K562 (cell line): ENCODE measurements around the gene CXCL6. TPM values are rescaled to one million over a fixed set of nuclear protein-coding genes. Genes with fewer than 3 reads are reported as not detected.

ENCODE experiments used
- ATAC-seq: fragments of 200-7000 bp; cut with Tn5 transposase; 3 replicates; pipeline ENCODE4 v1.9.1; 2020; ENCODE audit warnings: moderate library complexity
- BruUV-seq: library from RNA; stranded (reverse); fragments of 400-500 nt; replicated peaks from 2 replicates; lab custom pipeline; 2021; lab: Mats Ljungman, UMichigan
- CTCF ChIA-PET: fragments of 300-600 bp; formaldehyde crosslinking; extraction: SDS; loops from one replicate; lab custom pipeline; 2021; ENCODE audit warnings: low intra/inter-chr PET ratio; lab: Yijun Ruan, JAX
- POLR2A ChIA-PET: fragments of 300-600, 350-650 bp; sonication (Branson Sonifier 250); formaldehyde crosslinking; extraction: SDS; loops from one replicate; lab custom pipeline; 2021; ENCODE audit warnings: antibody characterized with exemption, inconsistent platforms; lab: Yijun Ruan, JAX
- DNase-seq, 4 experiments: peaks; one replicate each; pipeline versions ENCODE4 v3.0.0 to v3.0.0-alpha.2; 2011 to 2018; ENCODE audit warnings: low spot score in 3 of 4, mixed read lengths in 3 of 4; ENCODE audit errors: extremely low read depth in 1 of 4
- FAIRE-seq: peaks from 2 replicates; lab custom pipeline; 2011; peaks lifted over from hg19 to GRCh38; lab: Jason Lieb, UNC
- H2AFZ ChIP-seq: 2 replicates; pipeline ENCODE4 v1.6.0; 2011; ENCODE audit warnings: low read depth, low read length, control low read depth, inconsistent platforms
- H3K27ac ChIP-seq: fragments of 200-600 bp; 3 replicates; pipeline ENCODE4 v1.8.0; 2011; ENCODE audit warnings: low read depth, mild to moderate bottlenecking, control low read depth, inconsistent platforms, low read length, moderate library complexity, mixed read lengths; ENCODE audit errors: extremely low read depth
- H3K27me3 ChIP-seq, 2 experiments: fragments of 300-600 bp in 1 of 2; 2 replicates in 1 of 2; 3 replicates in 1 of 2; pipeline versions ENCODE4 v1.6.0 to v1.8.0; 2011; ENCODE audit warnings: inconsistent platforms in 2 of 2, low read length in 2 of 2, mild to moderate bottlenecking in 1 of 2, mixed read lengths in 1 of 2, moderate library complexity in 1 of 2; ENCODE audit not compliant: control insufficient read depth in 2 of 2, insufficient read depth in 2 of 2
- H3K36me3 ChIP-seq: fragments of 300-600 bp; 3 replicates; pipeline ENCODE4 v1.8.0; 2011; ENCODE audit warnings: mild to moderate bottlenecking, low read length, inconsistent platforms; ENCODE audit not compliant: control insufficient read depth, insufficient read depth
- H3K4me1 ChIP-seq, 2 experiments: fragments of 200-600 bp in 1 of 2; replicated peaks in 1 of 2; 2 replicates in 1 of 2; 3 replicates in 1 of 2; pipeline versions ENCODE4 v1.5.1 to v1.8.0; 2011; ENCODE audit warnings: inconsistent platforms in 2 of 2, low read length in 2 of 2, mild to moderate bottlenecking in 1 of 2, mixed read lengths in 1 of 2, moderate library complexity in 1 of 2; ENCODE audit not compliant: control insufficient read depth in 2 of 2, insufficient read depth in 2 of 2
- H3K4me2 ChIP-seq: 2 replicates; pipeline ENCODE4 v1.6.1; 2011; ENCODE audit warnings: low read length, control low read depth, inconsistent platforms, mixed read lengths; ENCODE audit not compliant: insufficient read depth
- H3K4me3 ChIP-seq: fragments of 200-600 bp; sonication (generic), shearing (Covaris generic); 2 replicates; pipeline ENCODE4 v1.5.1; 2016; ENCODE audit warnings: control low read depth, inconsistent platforms
- H3K79me2 ChIP-seq: fragments of 200-600 bp; 3 replicates; pipeline ENCODE4 v1.8.0; 2011; ENCODE audit warnings: low read length, inconsistent platforms; ENCODE audit not compliant: control insufficient read depth, insufficient read depth
- H3K9ac ChIP-seq, 2 experiments: 2 replicates each; pipeline versions ENCODE4 v1.6.0 to v1.6.1; 2011; ENCODE audit warnings: low read depth in 2 of 2, low read length in 2 of 2, control low read depth in 1 of 2, inconsistent platforms in 1 of 2, mild to moderate bottlenecking in 1 of 2, mixed read lengths in 1 of 2; ENCODE audit not compliant: insufficient read depth in 1 of 2
- H3K9me1 ChIP-seq: one replicate; pipeline ENCODE4 v1.6.0; 2011; ENCODE audit warnings: inconsistent platforms, mild to moderate bottlenecking, low read length, moderate library complexity; ENCODE audit not compliant: control insufficient read depth, insufficient read depth
- H3K9me3 ChIP-seq: replicated peaks from 2 replicates; pipeline ENCODE4 v1.5.1; 2011; ENCODE audit warnings: low read depth, low read length, inconsistent platforms; ENCODE audit not compliant: control insufficient read depth, insufficient read depth
- H4K20me1 ChIP-seq: replicated peaks from 2 replicates; pipeline ENCODE4 v1.6.1; 2011; ENCODE audit warnings: low read length, inconsistent platforms, mixed read lengths; ENCODE audit not compliant: control insufficient read depth, insufficient read depth
- C11orf30 ChIP-seq: fragments of 450-650 bp; IDR thresholded peaks from 2 replicates; pipeline ENCODE4 v1.6.1; 2016; ENCODE audit warnings: low read depth, mild to moderate bottlenecking
- MCM5 ChIP-seq: fragments of 450-650 bp; IDR thresholded peaks from 2 replicates; pipeline ENCODE4 v1.6.1; 2016; ENCODE audit warnings: low read depth
- NR2C1 ChIP-seq, 2 experiments: fragments of 450-650 bp; IDR thresholded peaks; 2 replicates each; pipeline ENCODE4 v1.6.1; 2017; ENCODE audit warnings: mild to moderate bottlenecking in 2 of 2, antibody characterized with exemption in 1 of 2, inconsistent platforms in 1 of 2, missing compliant biosample characterization in 1 of 2, missing genetic modification characterization in 1 of 2
- THAP7 ChIP-seq: fragments of 250-450 bp; sonication (Bioruptor Pico); IDR thresholded peaks from 2 replicates; pipeline ENCODE4 v1.5.0; 2021
- ZFP1 ChIP-seq: fragments of 450-650 bp; formaldehyde crosslinking; IDR thresholded peaks from 2 replicates; pipeline ENCODE4 v1.4.0; 2020; ENCODE audit warnings: mild to moderate bottlenecking, mixed read lengths
- ZKSCAN3 ChIP-seq: fragments of 250-450 bp; sonication (Bioruptor Pico); IDR thresholded peaks from 2 replicates; pipeline ENCODE4 v1.4.0; 2020
- ZNF316 ChIP-seq: fragments of 450-650 bp; IDR thresholded peaks from 2 replicates; pipeline ENCODE4 v1.6.1; 2016
- ZNF407 ChIP-seq: fragments of 450-650 bp; IDR thresholded peaks from 2 replicates; pipeline ENCODE4 v1.6.1; 2016; ENCODE audit warnings: low read depth
- WGBS: fragments of 100-300 bp; shearing (Covaris generic); methylation state at CpG from one replicate; pipeline ENCODE4 v1.1.6; 2016; ENCODE audit warnings: low coverage, mixed read lengths; ENCODE audit not compliant: insufficient coverage; ENCODE audit errors: missing lambda C conversion rate; 5-methylcytosine and 5-hydroxymethylcytosine counted together
- in situ Hi-C: fragments of 300-500 bp; cut with MboI; formaldehyde crosslinking; loops from 4 replicates; pipeline ENCODE4 v1.15.0; 2018; ENCODE audit warnings: inconsistent platforms, mixed read lengths
- intact Hi-C: fragments of 100-400 bp; cut with micrococcal nuclease; formaldehyde crosslinking; loops from 2 replicates; pipeline ENCODE4 v1.14.2; 2022
- polyA plus RNA-seq, 8 experiments: library from polyadenylated mRNA; depleted of rRNA in 4 of 8; stranded (reverse) in 5 of 8; unstranded in 3 of 8; fragments of >200 nt; fragmentation: Nextera tagmentation in 2 of 8; fragmentation: Illumina TruSeq in 1 of 8; extraction: Ambion mirVana in 2 of 8; extraction: Trizol in 1 of 8; gene quantifications; 2 replicates each; pipeline versions ENCODE4 v1.2.1 to v1.2.3, GENCODE V29; 2011 to 2014; ENCODE audit warnings: inconsistent platforms in 1 of 8, missing spikeins in 1 of 8
- total RNA-seq, 7 experiments: library from RNA; depleted of rRNA in 6 of 7; stranded (reverse); fragments of >200 nt in 6 of 7; fragmentation: Illumina TruSeq in 2 of 7; extraction: Trizol in 2 of 7; gene quantifications; 2 replicates each; pipeline versions ENCODE4 v1.2.1 to v1.2.3, GENCODE V29; 2011 to 2021; ENCODE audit warnings: low replicate concordance in 1 of 7

The CXCL6 gene
- total and polyA plus RNA-seq, 9 of the 15 experiments (the other 6 are each of a cell fraction or from before 2014, with no cell fraction given), result not detected

GRCh38 chr4:73822389-73822788 is 14.1 kb upstream of the CXCL6 start:
- no peak for FAIRE-seq
- H3K79me2 ChIP-seq, result no peaks in the 10 kb centered on the region
- 36% methylated on average over 3 of the region's 3 CpGs for WGBS
- CTCF ChIA-PET, result no interaction called here
- no peaks in the 10 kb centered on the region for H3K9me1 ChIP-seq
- H3K36me3 ChIP-seq, result no peaks in the 10 kb centered on the region
- intact Hi-C loops (no loop called here), in situ Hi-C loops (no loop called here)
- no peaks in the 10 kb centered on the region for H3K9me3 ChIP-seq
- no peak overlapping the region for H3K9ac ChIP-seq
- H3K27me3 ChIP-seq, result no peaks in the 10 kb centered on the region
- H3K27ac ChIP-seq, result no peak overlapping the region
- no peak overlapping the region for H3K4me3 ChIP-seq
- ATAC-seq, result no peak
- no peak for TF ChIP-seq ZKSCAN3 (CRISPR knock-in tag)
- TF ChIP-seq ZFP1 (CRISPR knock-in tag), result no peak
- no peak overlapping the region for H3K4me2 ChIP-seq
- no peak overlapping the region for H2AFZ ChIP-seq
- POLR2A ChIA-PET, result no interaction called here
- BruUV-seq, result no TSS peak
- no peaks in the 10 kb centered on the region for H3K4me1 ChIP-seq
- H4K20me1 ChIP-seq, result no peaks in the 10 kb centered on the region
- no peak for DNase-seq

GRCh38 chr4:73822812-73823504 is 13.5 kb upstream of the CXCL6 start:
- CTCF ChIA-PET, result no interaction called here
- H3K79me2 ChIP-seq, result no peaks in the 10 kb centered on the region
- in situ Hi-C loops, result no loop called here

More at GRCh38 chr4:73822812-73823504, 13.5 kb upstream of the CXCL6 start:
- TF ChIP-seq NR2C1 (IDR thresholded peaks at IDR 0.05), result no peak
- TF ChIP-seq NR2C1 (tag; IDR thresholded peaks at IDR 0.05), result no peak
- TF ChIP-seq MCM5, result no peak
- TF ChIP-seq ZNF316, result peak; percentile 56
- peak; percentile 40; the same call in 1 of the 2 replicates for TF ChIP-seq C11orf30
- no peak for TF ChIP-seq THAP7 (CRISPR knock-in tag)
- TF ChIP-seq ZNF407, result no peak
- Histone ChIP-seq H3K9ac (no peak overlapping the region), H3K4me2 (no peak overlapping the region), H3K9me3 (no peaks in the 10 kb centered on the region), H3K9me1 (no peaks in the 10 kb centered on the region), H3K4me3 (no peak overlapping the region), H4K20me1 (no peaks in the 10 kb centered on the region), H3K4me1 (no peaks in the 10 kb centered on the region), H3K36me3 (no peaks in the 10 kb centered on the region), H2AFZ (no peak overlapping the region), H3K27me3 (no peaks in the 10 kb centered on the region), H3K27ac (no peak overlapping the region)
- no peak for FAIRE-seq
- no peak for ATAC-seq
- BruUV-seq, result no TSS peak
- DNase-seq, result no peak
- POLR2A ChIA-PET, result no interaction called here
- intact Hi-C loops, result no loop called here
